SK-N-SH (cell line): ENCODE measurements around the gene LPP. TPM values are rescaled to one million over a fixed set of nuclear protein-coding genes. Genes with fewer than 3 reads are reported as not detected.

Source experiments
- CTCF ChIA-PET: fragments of 300-600, 350-600 bp; formaldehyde crosslinking; extraction: SDS; loops from one replicate; lab custom pipeline; 2021; lab: Yijun Ruan, JAX
- POLR2A ChIA-PET: fragments of 350-600 bp; sonication (Branson Sonifier 250); formaldehyde crosslinking; extraction: SDS; loops from one replicate; lab custom pipeline; 2020; ENCODE audit warnings: antibody characterized with exemption, inconsistent platforms; lab: Yijun Ruan, JAX
- DNase-seq: peaks from one replicate; pipeline ENCODE4 v3.0.0; 2012
- H2AFZ ChIP-seq: fragments of 200-600 bp; sonication (generic); 2 replicates; pipeline ENCODE4 v1.8.1; 2016; ENCODE audit warnings: antibody characterized with exemption, mild to moderate bottlenecking, low read depth
- H3F3A ChIP-seq: fragments of 200-600 bp; sonication (generic); replicated peaks from 2 replicates; pipeline ENCODE3; 2016; ENCODE audit warnings: antibody characterized with exemption, mild to moderate bottlenecking; ENCODE audit not compliant: insufficient read depth
- H3K27ac ChIP-seq, 2 experiments: fragments of 200-500 bp in 1 of 2; fragments of 200-600 bp in 1 of 2; sonication (Bioruptor generic) in 1 of 2; sonication (generic), shearing (Covaris generic) in 1 of 2; 2 replicates each; pipeline versions ENCODE4 v1.5.1 to v1.6.1; 2014 to 2016; ENCODE audit warnings: low read depth in 2 of 2, inconsistent platforms in 1 of 2, low read length in 1 of 2, mild to moderate bottlenecking in 1 of 2, mixed read lengths in 1 of 2
- H3K27me3 ChIP-seq: fragments of 200-600 bp; sonication (generic), shearing (Covaris generic); 2 replicates; pipeline ENCODE4 v1.6.1; 2016; ENCODE audit warnings: mixed run types; ENCODE audit not compliant: insufficient read depth
- H3K36me3 ChIP-seq, 2 experiments: fragments of 200-500 bp in 1 of 2; fragments of 200-600 bp in 1 of 2; sonication (Bioruptor generic) in 1 of 2; sonication (generic) in 1 of 2; replicated peaks in 1 of 2; 2 replicates each; pipeline versions ENCODE3 to v1.5.1; 2014 to 2016; ENCODE audit warnings: low read length in 1 of 2, mild to moderate bottlenecking in 1 of 2; ENCODE audit not compliant: insufficient read depth in 2 of 2, control insufficient read depth in 1 of 2
- H3K4me1 ChIP-seq, 2 experiments: fragments of 200-500 bp in 1 of 2; fragments of 200-600 bp in 1 of 2; sonication (Bioruptor generic) in 1 of 2; sonication (generic), shearing (Covaris generic) in 1 of 2; 2 replicates each; pipeline versions ENCODE4 v1.5.1 to v1.6.1; 2014 to 2016; ENCODE audit warnings: low read depth in 1 of 2, low read length in 1 of 2, mixed run types in 1 of 2; ENCODE audit not compliant: insufficient read depth in 2 of 2, control insufficient read depth in 1 of 2
- H3K4me2 ChIP-seq: fragments of 200-600 bp; sonication (generic), shearing (Covaris generic); 2 replicates; pipeline ENCODE4 v1.6.1; 2017; ENCODE audit warnings: mixed run types
- H3K4me3 ChIP-seq, 2 experiments: fragments of 200-500 bp in 1 of 2; fragments of 200-600 bp in 1 of 2; sonication (Bioruptor generic) in 1 of 2; sonication (generic), shearing (Covaris generic) in 1 of 2; 2 replicates each; pipeline versions ENCODE4 v1.5.1 to v1.8.1; 2014 to 2016; ENCODE audit warnings: low read depth in 2 of 2, inconsistent platforms in 1 of 2, low read length in 1 of 2, mild to moderate bottlenecking in 1 of 2, mixed read lengths in 1 of 2, moderate library complexity in 1 of 2
- H3K79me2 ChIP-seq: fragments of 200-600 bp; sonication (generic); 2 replicates; pipeline ENCODE4 v1.8.1; 2017; ENCODE audit warnings: mild to moderate bottlenecking; ENCODE audit not compliant: insufficient read depth
- H3K9ac ChIP-seq: fragments of 200-600 bp; sonication (generic); 2 replicates; pipeline ENCODE4 v1.6.1; 2017; ENCODE audit warnings: mixed run types
- H3K9me2 ChIP-seq: fragments of 200-600 bp; sonication (generic); 2 replicates; pipeline ENCODE4 v1.6.1; 2017; ENCODE audit warnings: mixed run types
- H3K9me3 ChIP-seq: fragments of 200-600 bp; sonication (generic); 2 replicates; pipeline ENCODE4 v1.6.1; 2017; ENCODE audit warnings: mixed run types, mild to moderate bottlenecking, moderate library complexity
- H4K20me1 ChIP-seq: fragments of 200-600 bp; sonication (generic); 2 replicates; pipeline ENCODE4 v1.6.1; 2017; ENCODE audit warnings: mild to moderate bottlenecking, mixed run types; ENCODE audit not compliant: insufficient read depth
- CHD2 ChIP-seq: fragments of 150-350 bp; IDR thresholded peaks from 2 replicates; pipeline ENCODE4 v1.6.1; 2018; ENCODE audit warnings: low read length; ENCODE audit not compliant: partially characterized antibody
- EZH2phosphoT487 ChIP-seq: fragments of 200-600 bp; sonication (generic); IDR thresholded peaks from 2 replicates; pipeline ENCODE4 v1.6.1; 2017; ENCODE audit warnings: low read depth, mixed run types, mild to moderate bottlenecking, antibody characterized with exemption, moderate library complexity, borderline replicate concordance
- FOSL2 ChIP-seq: IDR thresholded peaks from 2 replicates; pipeline ENCODE4 v1.4.0; 2012; ENCODE audit warnings: low read depth, mild to moderate bottlenecking, moderate library complexity, borderline replicate concordance
- FOXM1 ChIP-seq: IDR thresholded peaks from 2 replicates; pipeline ENCODE4 v1.4.0; 2012; ENCODE audit warnings: low read depth, mild to moderate bottlenecking
- GABPA ChIP-seq: IDR thresholded peaks from 2 replicates; pipeline ENCODE4 v1.4.0; 2012; ENCODE audit warnings: low read depth, mild to moderate bottlenecking
- JUND ChIP-seq: IDR thresholded peaks from 2 replicates; pipeline ENCODE4 v1.4.0; 2012
- MEF2A ChIP-seq: IDR thresholded peaks from 2 replicates; pipeline ENCODE4 v1.4.0; 2012; ENCODE audit warnings: low read depth, borderline replicate concordance
- POLR2AphosphoS5 ChIP-seq: IDR thresholded peaks from 2 replicates; pipeline ENCODE4 v1.6.1; 2012; ENCODE audit warnings: low read depth, low read length
- RCOR1 ChIP-seq: fragments of 150-350 bp; IDR thresholded peaks from 2 replicates; pipeline ENCODE4 v1.6.1; 2017; ENCODE audit warnings: antibody characterized with exemption, low read length
- RFX5 ChIP-seq: IDR thresholded peaks from 2 replicates; pipeline ENCODE4 v1.6.1; 2012; ENCODE audit warnings: mild to moderate bottlenecking, improper control_type of control experiment, low read length
- SIN3A ChIP-seq: IDR thresholded peaks from 2 replicates; pipeline ENCODE4 v1.6.1; 2012; ENCODE audit warnings: low read depth, mild to moderate bottlenecking, low read length, moderate library complexity, borderline replicate concordance
- TAF1 ChIP-seq: IDR thresholded peaks from 2 replicates; pipeline ENCODE4 v1.6.1; 2012; ENCODE audit warnings: low read depth, mild to moderate bottlenecking, low read length, moderate library complexity, borderline replicate concordance
- YY1 ChIP-seq: IDR thresholded peaks from 2 replicates; pipeline ENCODE4 v1.4.0; 2012; ENCODE audit warnings: low read depth, mild to moderate bottlenecking
- WGBS: methylation state at CpG from one replicate; pipeline ENCODE4 v1.1.6; 2017; ENCODE audit warnings: low lambda C conversion rate; 5-methylcytosine and 5-hydroxymethylcytosine counted together
- polyA plus RNA-seq, 3 experiments: library from polyadenylated mRNA; depleted of rRNA; stranded (reverse); fragments of >200 nt; gene quantifications; 2 replicates each; pipeline ENCODE4 v1.2.3, GENCODE V29; 2012
- TF ChIP-seq, protein P1 (sequence below): IDR thresholded peaks from 2 replicates; pipeline ENCODE4 v1.4.0; 2012; ENCODE audit warnings: low read depth

Gene LPP
- polyA plus RNA-seq, 1 of the 3 experiments (the other 2 are of a cell fraction), result 6.6 TPM

DNA sequence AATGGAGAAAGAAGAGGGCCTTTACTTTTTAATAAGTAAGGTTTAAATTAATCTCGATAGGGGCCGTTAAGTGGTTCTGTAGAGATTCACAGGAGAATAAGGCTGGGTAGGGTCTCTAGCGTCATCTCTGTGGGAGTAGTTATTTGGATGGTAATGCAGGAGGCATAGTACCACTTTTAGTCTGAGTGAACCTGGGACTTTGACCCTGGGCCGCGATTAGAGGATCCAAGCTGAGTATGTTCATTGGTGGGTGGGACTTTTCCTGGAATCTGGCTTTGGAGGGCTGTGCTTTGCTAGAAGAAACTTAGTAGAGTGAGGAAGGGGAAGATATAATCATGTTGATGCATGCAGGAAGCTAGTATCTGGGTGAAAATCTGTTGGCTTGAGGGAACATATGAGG, 4.0 kb downstream of the LPP start:
- CTCF ChIA-PET, result no interaction called here
- Histone ChIP-seq H3F3A (no peaks in the 10 kb centered on the region), H3K27me3 (no peaks in the 10 kb centered on the region), H3K36me3 (no peaks in the 10 kb centered on the region), H2AFZ (no peak overlapping the region), H3K4me3 (no peak overlapping the region), H3K9ac (no peak overlapping the region), H3K79me2 (peaks cover 95% of the 10 kb centered on the region), H3K9me3 (no peaks in the 10 kb centered on the region), H3K4me1 (peaks cover 0 to 5% of the 10 kb centered on the region in 2 experiments; a peak in 3 of 4 replicates), H3K9me2 (no peaks in the 10 kb centered on the region), H3K4me2 (0 out of 2 replicates have a peak overlapping the region, but pooled peaks have one; percentile 97), H4K20me1 (peaks cover 59% of the 10 kb centered on the region), H3K27ac (no peak overlapping the region)
- WGBS, result 74% methylated on average over 5 of the region's 5 CpGs
- TF ChIP-seq RFX5 (no peak), JUND (no peak), SIN3A (no peak), EZH2phosphoT487 (no peak), GABPA (no peak), TAF1 (no peak), FOXM1 (no peak), MEF2A (no peak)
- TF ChIP-seq, protein P1, sequence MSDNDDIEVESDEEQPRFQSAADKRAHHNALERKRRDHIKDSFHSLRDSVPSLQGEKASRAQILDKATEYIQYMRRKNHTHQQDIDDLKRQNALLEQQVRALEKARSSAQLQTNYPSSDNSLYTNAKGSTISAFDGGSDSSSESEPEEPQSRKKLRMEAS, result no peak
- DNase-seq, result no peak
- POLR2A ChIA-PET, result no interaction called here

DNA sequence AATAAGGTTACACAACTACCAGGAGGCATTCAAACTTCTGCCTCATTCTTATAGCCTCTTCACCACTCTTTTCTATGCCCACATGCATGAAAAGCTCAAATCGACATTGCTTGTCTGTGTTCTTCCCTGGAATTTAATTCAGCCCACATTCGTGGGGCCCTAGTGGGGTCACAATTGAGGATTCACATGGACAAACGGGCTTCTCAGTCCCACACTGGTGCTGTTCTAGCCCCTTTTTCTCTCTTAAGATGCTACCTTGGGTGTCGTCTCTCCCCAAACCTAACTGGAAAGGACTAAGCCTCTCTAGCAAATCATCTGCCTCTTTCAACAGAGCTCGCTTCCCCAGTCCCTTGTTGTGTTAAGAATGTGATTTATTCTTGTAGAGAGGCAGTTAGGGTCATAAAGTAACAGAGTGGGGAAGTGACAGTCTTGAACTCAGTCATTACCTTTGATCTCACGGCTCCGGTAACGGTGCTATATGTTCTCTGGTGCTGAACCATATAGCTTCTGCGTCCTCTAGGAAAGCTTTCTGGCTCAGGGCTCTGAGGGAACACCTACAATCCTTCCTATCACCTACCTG, 4.9 kb downstream of the LPP start:
- H3K9ac ChIP-seq, result no peak overlapping the region
- ChIA-PET POLR2A (no interaction called here), CTCF (no interaction called here)
- no peak overlapping the region for H2AFZ ChIP-seq
- TF ChIP-seq RCOR1 (no peak), MEF2A (no peak), CHD2 (no peak), FOSL2 (no peak), YY1 (no peak)
- H3K4me1 ChIP-seq, result peaks cover 0 to 3% of the 10 kb centered on the region in 2 experiments; a peak in 3 of 4 replicates
- H3K27ac ChIP-seq, result no peak overlapping the region
- no peak overlapping the region for H3K4me2 ChIP-seq
- H3K79me2 ChIP-seq, result peaks cover 98% of the 10 kb centered on the region
- no peaks in the 10 kb centered on the region for H3K9me2 ChIP-seq
- no peaks in the 10 kb centered on the region for H3K36me3 ChIP-seq
- H3K4me3 ChIP-seq, result no peak overlapping the region
- peaks cover 68% of the 10 kb centered on the region for H4K20me1 ChIP-seq
- no peaks in the 10 kb centered on the region for H3K27me3 ChIP-seq
- H3K9me3 ChIP-seq, result no peaks in the 10 kb centered on the region
- H3F3A ChIP-seq, result no peaks in the 10 kb centered on the region
- 70% methylated on average over 9 of the region's 9 CpGs for WGBS
- DNase-seq, result no peak

DNA sequence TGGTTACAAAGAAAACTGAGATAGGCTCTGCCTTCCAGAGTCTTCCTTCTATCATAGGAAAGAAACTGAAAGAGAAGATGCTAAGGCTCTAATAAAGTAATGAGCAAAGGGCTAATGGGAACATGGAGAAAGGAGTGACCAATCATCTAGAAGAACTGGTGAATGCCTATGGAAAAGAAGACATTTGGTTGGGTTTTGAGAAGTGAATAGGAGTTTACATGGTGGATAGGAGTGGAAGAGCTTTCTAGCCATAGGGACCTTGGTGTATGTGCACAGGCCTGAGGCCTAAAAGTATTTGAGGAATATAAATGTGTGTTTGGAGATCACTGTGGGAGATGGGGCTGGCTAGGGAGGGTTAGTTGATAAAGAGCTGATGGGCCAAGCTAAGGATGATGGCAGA, 6.8 kb downstream of the LPP start:
- POLR2A ChIA-PET, result no interaction called here
- H2AFZ ChIP-seq, result no peak overlapping the region
- no peak overlapping the region for H3K27ac ChIP-seq
- CTCF ChIA-PET, result no interaction called here
- H3K9me2 ChIP-seq, result no peaks in the 10 kb centered on the region
- H3K36me3 ChIP-seq, result no peaks in the 10 kb centered on the region
- peaks cover 4% of the 10 kb centered on the region for H3F3A ChIP-seq
- peaks cover 87% of the 10 kb centered on the region for H4K20me1 ChIP-seq
- H3K4me1 ChIP-seq, result peaks cover 0 to 11% of the 10 kb centered on the region in 2 experiments; a peak in 2 of 4 replicates
- DNase-seq, result no peak
- no peak overlapping the region for H3K4me2 ChIP-seq
- TF ChIP-seq POLR2AphosphoS5, result no peak
- no peak overlapping the region for H3K4me3 ChIP-seq
- no peak overlapping the region for H3K9ac ChIP-seq
- peaks cover 100% of the 10 kb centered on the region for H3K79me2 ChIP-seq
- no peaks in the 10 kb centered on the region for H3K9me3 ChIP-seq
- H3K27me3 ChIP-seq, result no peaks in the 10 kb centered on the region
